SK-N-MC (cell line): ENCODE measurements around the gene CAPN6.

Experiments
- DNase-seq: peaks from one replicate; pipeline ENCODE4 v3.0.0-alpha.2; 2011; ENCODE audit warnings: low read depth, low spot score
- H3K27ac ChIP-seq: fragments of 200-600 bp; sonication (generic); 2 replicates; pipeline ENCODE4 v1.5.1; 2016; ENCODE audit warnings: mixed run types
- H3K36me3 ChIP-seq: fragments of 200-600 bp; sonication (generic); 2 replicates; pipeline ENCODE4 v1.6.1; 2017; ENCODE audit warnings: antibody characterized with exemption, low read length, mixed read lengths; ENCODE audit not compliant: insufficient read depth
- H3K4me3 ChIP-seq: fragments of 200-600 bp; sonication (generic); 2 replicates; pipeline ENCODE4 v1.5.1; 2016
- H3K9ac ChIP-seq: fragments of 200-600 bp; sonication (generic); 2 replicates; pipeline ENCODE4 v1.8.0; 2017; ENCODE audit warnings: mixed run types, mixed read lengths; ENCODE audit not compliant: insufficient read length
- H3K9me3 ChIP-seq: fragments of 200-600 bp; sonication (generic); 2 replicates; pipeline ENCODE4 v1.6.1; 2017; ENCODE audit warnings: low read depth, mild to moderate bottlenecking, antibody characterized with exemption, low read length, moderate library complexity, mixed read lengths
- EZH2 ChIP-seq: fragments of 200-600 bp; sonication (generic); IDR thresholded peaks from one replicate; pipeline ENCODE4 v1.6.1; 2017; ENCODE audit warnings: antibody characterized with exemption
- FOXP2 ChIP-seq: optimal IDR thresholded peaks from 2 replicates; pipeline ENCODE3; 2011; ENCODE audit warnings: mild to moderate bottlenecking, moderate library complexity; ENCODE audit not compliant: insufficient read depth; ENCODE audit errors: extremely low read length, control extremely low read depth
- POLR2AphosphoS5 ChIP-seq: IDR thresholded peaks from 2 replicates; pipeline ENCODE4 v1.6.1; 2012; ENCODE audit warnings: mild to moderate bottlenecking, low read depth, low read length, borderline replicate concordance

CAPN6 gene

GRCh38 chrX:111254896-111255693 lies 15.2 kb downstream of the CAPN6 start:
- no peak overlapping the region for H3K27ac ChIP-seq
- H3K36me3 ChIP-seq = no peaks in the 10 kb centered on the region
- no peak overlapping the region for H3K9ac ChIP-seq
- no peaks in the 10 kb centered on the region for H3K9me3 ChIP-seq
- no peak for TF ChIP-seq FOXP2
- no peak for TF ChIP-seq POLR2AphosphoS5
- TF ChIP-seq EZH2 = no peak
- H3K4me3 ChIP-seq = no peak overlapping the region
- no peak for DNase-seq

- no peak for TF ChIP-seq POLR2AphosphoS5
- no peak for TF ChIP-seq FOXP2
- no peak for TF ChIP-seq EZH2
- DNase-seq = no peak
These were observed 26.0 kb downstream of the CAPN6 start for GRCh38 chrX:111244235-111244750.

DNA sequence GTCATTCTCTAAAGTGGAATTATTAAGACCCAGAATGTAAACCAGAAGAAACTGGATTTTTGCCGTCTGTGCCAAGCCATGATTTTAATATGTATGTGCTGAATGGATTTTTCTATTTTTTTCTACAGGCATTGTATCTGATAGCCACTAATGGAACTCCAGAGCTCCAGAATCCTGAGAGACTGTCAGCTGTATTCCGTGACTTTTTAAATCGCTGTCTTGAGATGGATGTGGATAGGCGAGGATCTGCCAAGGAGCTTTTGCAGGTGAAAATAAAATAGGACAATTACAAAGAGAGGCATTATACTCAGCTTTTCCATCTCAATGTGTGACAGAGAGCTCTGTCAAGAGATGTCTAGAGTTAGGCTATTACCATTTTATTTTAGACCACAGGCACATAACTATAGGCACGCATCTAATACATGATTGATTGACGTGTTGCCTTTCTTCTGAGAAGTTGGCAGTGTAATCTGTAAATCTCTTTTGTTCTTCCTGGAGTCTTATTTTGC lies 53.9 kb downstream of the CAPN6 start:
- Histone ChIP-seq H3K4me3 (no peak overlapping the region), H3K27ac (no peak overlapping the region), H3K9ac (no peak overlapping the region), H3K36me3 (no peaks in the 10 kb centered on the region), H3K9me3 (no peaks in the 10 kb centered on the region)
- TF ChIP-seq FOXP2 = no peak
- TF ChIP-seq POLR2AphosphoS5 = no peak
- TF ChIP-seq EZH2 = no peak
- DNase-seq = no peak

More at GRCh38 chrX:111244235-111244750, 26.0 kb downstream of the CAPN6 start:
- Histone ChIP-seq H3K27ac (no peak overlapping the region), H3K9me3 (no peaks in the 10 kb centered on the region), H3K9ac (no peak overlapping the region), H3K4me3 (no peak overlapping the region), H3K36me3 (no peaks in the 10 kb centered on the region)

DNA sequence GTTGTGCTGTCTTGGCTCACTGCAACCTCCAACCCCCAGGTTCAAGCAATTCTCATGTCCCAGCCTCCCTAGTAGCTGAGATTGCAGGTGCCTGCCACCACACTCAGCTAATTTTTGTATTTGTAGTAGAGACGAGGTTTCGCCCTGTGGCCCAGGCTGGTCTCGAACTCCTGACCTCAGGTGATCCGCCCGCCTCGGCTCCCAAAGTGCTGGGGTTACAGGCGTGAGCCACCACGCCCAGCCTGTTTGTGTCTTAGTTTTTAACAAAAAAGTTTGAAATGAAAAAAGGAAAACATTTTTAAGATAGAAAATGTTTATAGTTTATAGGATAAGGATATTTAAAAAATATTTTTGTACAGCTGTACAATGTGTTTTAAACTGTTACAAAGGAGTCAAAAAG lies 62.4 kb downstream of the CAPN6 start:
- Histone ChIP-seq H3K4me3 (no peak overlapping the region), H3K9me3 (no peaks in the 10 kb centered on the region), H3K9ac (no peak overlapping the region), H3K27ac (no peak overlapping the region), H3K36me3 (no peaks in the 10 kb centered on the region)
- no peak for TF ChIP-seq EZH2
- no peak for DNase-seq

DNA sequence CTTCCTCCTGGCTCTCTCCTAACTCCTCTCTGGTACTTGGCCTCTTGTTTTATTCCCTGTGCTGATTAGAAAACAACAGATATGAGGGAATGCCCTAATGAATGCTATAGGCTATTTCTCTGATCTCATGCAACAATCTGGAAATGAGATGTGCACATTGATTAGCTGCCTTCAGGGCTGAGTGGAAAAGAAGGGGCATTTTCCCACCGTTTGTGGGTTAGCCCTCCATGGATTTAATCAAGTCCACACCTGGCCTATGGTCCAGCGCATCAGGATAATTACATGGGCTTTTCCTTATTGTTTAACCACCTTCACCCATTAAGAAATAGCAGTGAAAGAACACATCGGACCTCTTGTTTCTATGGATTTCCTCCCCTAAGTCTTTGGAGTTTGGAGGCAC lies 70.0 kb downstream of the CAPN6 start:
- no peaks in the 10 kb centered on the region for H3K36me3 ChIP-seq
- no peaks in the 10 kb centered on the region for H3K9me3 ChIP-seq
- no peak overlapping the region for H3K9ac ChIP-seq
- TF ChIP-seq EZH2 (no peak), POLR2AphosphoS5 (no peak), FOXP2 (no peak)
- H3K4me3 ChIP-seq = no peak overlapping the region
- no peak for DNase-seq
- no peak overlapping the region for H3K27ac ChIP-seq

GRCh38 chrX:111199505-111199904 lies 70.8 kb downstream of the CAPN6 start:
- H3K9ac ChIP-seq = no peak overlapping the region
- H3K9me3 ChIP-seq = no peaks in the 10 kb centered on the region
- no peak for DNase-seq
- TF ChIP-seq POLR2AphosphoS5 = no peak
- no peak for TF ChIP-seq EZH2
- TF ChIP-seq FOXP2 = no peak
- H3K36me3 ChIP-seq = no peaks in the 10 kb centered on the region
- no peak overlapping the region for H3K27ac ChIP-seq
- no peak overlapping the region for H3K4me3 ChIP-seq
